RKO (cell line): ENCODE data around the gene UCN3.
"Not testable (repeated sequence)": the region's sequence is repeated elsewhere in the genome, so short reads cannot be mapped to it uniquely, and the experiment has no call there.

ENCODE experiments used
- DNase-seq: peaks from one replicate; pipeline ENCODE4 v3.0.0-alpha.2; 2016; ENCODE audit warnings: low spot score

The UCN3 gene

GRCh38 chr10:5410787-5411186, 46.0 kb downstream of the UCN3 start:
- DNase-seq, result not testable (repeated sequence)

DNA sequence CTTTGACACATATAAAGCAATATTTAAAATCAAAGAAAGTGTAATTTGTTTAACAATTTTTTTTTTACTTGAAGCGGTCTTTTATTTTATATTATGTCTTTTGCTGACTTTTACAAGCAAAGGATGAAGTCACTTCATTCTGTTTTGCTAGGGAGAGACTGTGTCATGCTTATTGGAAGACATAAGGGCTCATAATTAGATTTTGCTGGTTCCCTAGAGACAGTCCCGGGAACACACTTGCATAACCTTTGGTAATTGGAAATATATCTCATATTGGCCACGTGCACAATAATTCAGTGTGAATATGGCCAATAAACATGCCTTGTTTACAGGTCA, 47.1 kb downstream of the UCN3 start:
- peak; percentile 34 for DNase-seq

DNA sequence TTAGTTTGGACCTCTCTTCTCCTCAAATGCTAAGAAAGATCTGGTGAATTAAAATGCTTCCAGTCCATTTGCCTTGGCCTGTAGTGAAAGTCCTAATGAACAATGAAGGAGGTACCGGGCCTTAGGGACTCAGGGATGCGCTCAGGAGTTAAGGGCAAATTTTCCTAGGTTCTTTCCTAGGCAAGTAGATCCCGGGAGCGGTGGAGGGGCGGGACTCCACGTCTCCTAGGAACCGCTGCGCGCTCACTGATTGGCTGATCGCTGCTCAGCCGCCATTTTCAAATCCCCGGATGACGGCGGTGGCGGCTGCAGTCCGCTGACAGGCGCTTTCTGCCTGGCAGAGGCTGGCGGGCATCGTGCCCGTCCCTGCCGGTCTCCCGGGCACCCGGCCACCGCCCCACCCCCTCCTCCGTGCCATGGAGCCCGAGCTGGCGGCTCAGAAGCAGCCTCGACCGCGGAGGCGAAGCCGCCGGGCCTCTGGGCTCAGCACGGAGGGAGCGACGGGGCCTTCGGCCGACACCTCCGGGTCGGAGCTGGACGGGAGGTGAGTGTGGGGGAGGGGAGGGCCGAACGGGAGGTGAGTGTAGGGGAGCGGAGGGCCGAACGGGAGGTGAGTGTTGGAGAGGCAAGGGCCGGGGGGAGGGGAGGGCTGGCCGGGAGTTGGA, 47.6 kb downstream of the UCN3 start, which contains the start of gene NET1:
Gene NET1 (plus strand): TSS at position 281 of the 665 bp plus-strand sequence. CDS start 136 bp downstream, at position 417.
- peak; percentile 96 for DNase-seq

GRCh38 chr10:5413012-5413938, 48.5 kb downstream of the UCN3 start:
- peak; percentile 82 for DNase-seq

DNA sequence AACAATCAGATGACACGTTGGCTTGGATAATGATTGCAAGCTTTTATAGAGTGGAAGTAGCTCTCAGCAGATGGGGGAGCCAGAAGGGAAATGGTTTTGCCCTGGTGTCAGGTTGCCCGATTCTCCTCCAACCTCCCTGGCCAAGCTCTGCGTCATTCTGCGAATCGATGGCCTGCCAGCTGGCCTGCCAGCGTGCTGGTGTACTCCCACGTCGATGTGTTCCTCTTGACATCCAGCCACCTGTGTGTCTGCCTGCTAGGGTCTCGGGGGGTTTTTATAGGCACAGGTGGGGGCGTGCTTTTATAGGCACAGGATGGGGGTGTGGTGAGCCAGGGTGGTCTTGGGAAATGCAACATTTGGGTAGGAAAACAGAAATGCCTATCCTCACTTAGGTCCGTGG, 52.2 kb downstream of the UCN3 start:
- DNase-seq, result no peak

DNA sequence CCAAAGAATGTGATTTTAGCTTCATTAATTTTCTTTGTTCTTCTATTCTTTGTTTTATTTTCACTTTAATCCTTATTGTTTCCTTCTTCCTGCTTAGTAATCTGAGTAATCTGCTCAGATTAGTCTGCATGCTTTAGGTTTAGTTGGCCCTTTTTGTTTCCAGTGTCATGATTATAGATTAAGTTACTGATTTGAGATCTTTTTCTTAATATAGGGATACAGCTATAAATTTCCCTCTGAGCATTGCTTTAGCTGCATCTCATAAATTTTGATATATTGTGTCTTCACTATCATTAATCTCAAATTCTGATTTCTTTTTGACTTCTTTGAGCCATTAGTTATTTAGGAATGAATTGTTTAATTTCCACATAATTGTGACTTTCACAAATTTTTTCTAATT, 53.8 kb downstream of the UCN3 start:
- DNase-seq, result no peak

DNA sequence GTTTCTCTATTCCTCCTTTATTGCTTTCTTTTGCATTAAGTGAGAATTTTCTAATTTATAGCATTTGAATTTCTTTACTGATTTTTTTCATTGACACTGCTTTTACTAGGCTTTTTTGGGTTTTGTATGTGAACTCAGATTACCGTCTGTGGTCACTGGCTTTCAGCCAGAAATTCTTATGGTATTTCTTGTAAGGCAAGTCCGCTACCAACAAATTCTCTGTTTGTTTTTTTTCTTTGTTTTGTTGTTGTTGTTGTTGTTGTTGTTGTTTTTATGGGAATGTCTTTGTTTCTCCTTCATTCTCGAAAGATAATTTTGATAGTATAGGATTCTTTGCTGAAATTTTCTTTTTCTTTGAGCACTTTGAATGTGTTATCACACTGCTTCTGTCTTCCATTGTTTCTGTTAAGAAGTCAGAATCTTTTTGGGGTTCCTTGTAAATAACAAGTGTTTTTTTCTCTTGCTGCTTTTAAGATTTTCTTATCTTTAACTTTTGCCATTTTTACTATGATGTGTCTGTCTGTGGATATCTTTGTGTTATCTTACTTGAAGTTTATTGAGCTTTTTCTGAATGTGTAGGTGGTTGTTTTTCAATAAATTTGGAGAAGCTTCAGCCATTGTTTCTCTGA, 54.8 kb downstream of the UCN3 start:
- no peak for DNase-seq

DNA sequence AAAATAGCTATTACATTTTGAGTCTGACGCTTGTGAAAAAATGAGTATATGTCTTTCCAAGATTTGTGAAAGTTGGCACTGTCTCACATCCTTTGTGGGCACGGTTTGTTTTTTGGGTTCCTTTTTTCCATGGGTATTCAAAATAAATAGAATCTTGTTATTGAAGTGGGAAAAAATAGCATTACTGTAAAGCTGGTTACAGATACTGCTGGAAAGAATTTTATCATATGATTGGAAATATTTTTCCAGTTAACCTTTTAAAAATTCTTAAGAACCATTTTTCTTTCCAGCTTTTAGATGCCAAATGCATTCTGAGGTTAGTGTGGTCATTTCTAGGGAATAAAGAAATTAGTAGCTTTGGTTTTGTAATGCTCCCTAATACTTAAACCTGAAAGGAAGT, 59.0 kb downstream of the UCN3 start:
- DNase-seq, result no peak
